ENCODE results near the gene FFAR3. TPM values are rescaled to one million over a fixed set of nuclear protein-coding genes. Genes with fewer than 3 reads are reported as not detected.

FFAR3 gene
- total and polyA plus RNA-seq, 9 of the 15 experiments (the other 6 are each of a cell fraction or from before 2014, with no cell fraction given), result not detected

- no peak for TF ChIP-seq MGA (IDR thresholded peaks at IDR 0.05)
- TF ChIP-seq LARP7 (IDR thresholded peaks at IDR 0.05), result peak; percentile 80; the same call in 1 of the 2 replicates
- no peak for TF ChIP-seq CREB1 (IDR thresholded peaks at IDR 0.05)
- no peak for TF ChIP-seq CREB1 (CRISPR knock-in tag; IDR thresholded peaks at IDR 0.05)
- TF ChIP-seq NCOA1 (IDR thresholded peaks at IDR 0.05; ENCODE audit: low read depth), result 0 out of 2 replicates have a peak, but pooled peaks have one; percentile 6
- no peak for TF ChIP-seq SREBF1 (IDR thresholded peaks at IDR 0.05; ENCODE audit: borderline replicate concordance, low read depth, low read length)
- TF ChIP-seq ZNF561 (CRISPR knock-in tag; conservative IDR thresholded peaks at IDR 0.05), result no peak
- TF ChIP-seq ETV6 (IDR thresholded peaks at IDR 0.05; ENCODE audit: borderline replicate concordance in 1 of 2, low read depth in 2 of 2, low read length in 1 of 2), result no peak
- TF ChIP-seq ETV6 (CRISPR knock-in tag; IDR thresholded peaks at IDR 0.05; ENCODE audit: borderline replicate concordance), result no peak
- TF ChIP-seq HINFP (tag; conservative IDR thresholded peaks at IDR 0.05; ENCODE audit: low read depth), result peak; percentile 89
- no peak for TF ChIP-seq HBP1 (CRISPR knock-in tag; IDR thresholded peaks at IDR 0.05)
These were observed 17.4 kb downstream of the FFAR3 start (continued) for GRCh38 chr19:35375505-35376307.
